Stimulated activated CD8-positive, alpha-beta memory T cell treated with anti-CD3 and anti-CD28 coated beads, Interleukin-12 subunit alpha, Interleukin-12 subunit beta, amount 100 ng/mL, for 24 hours (primary cell): ENCODE results near the gene BTBD2.

Experiments used
- DNase-seq: peaks from one replicate; pipeline ENCODE4 v3.0.0-alpha.2; 2020; ENCODE audit errors: extremely low read depth

BTBD2 gene

DNA sequence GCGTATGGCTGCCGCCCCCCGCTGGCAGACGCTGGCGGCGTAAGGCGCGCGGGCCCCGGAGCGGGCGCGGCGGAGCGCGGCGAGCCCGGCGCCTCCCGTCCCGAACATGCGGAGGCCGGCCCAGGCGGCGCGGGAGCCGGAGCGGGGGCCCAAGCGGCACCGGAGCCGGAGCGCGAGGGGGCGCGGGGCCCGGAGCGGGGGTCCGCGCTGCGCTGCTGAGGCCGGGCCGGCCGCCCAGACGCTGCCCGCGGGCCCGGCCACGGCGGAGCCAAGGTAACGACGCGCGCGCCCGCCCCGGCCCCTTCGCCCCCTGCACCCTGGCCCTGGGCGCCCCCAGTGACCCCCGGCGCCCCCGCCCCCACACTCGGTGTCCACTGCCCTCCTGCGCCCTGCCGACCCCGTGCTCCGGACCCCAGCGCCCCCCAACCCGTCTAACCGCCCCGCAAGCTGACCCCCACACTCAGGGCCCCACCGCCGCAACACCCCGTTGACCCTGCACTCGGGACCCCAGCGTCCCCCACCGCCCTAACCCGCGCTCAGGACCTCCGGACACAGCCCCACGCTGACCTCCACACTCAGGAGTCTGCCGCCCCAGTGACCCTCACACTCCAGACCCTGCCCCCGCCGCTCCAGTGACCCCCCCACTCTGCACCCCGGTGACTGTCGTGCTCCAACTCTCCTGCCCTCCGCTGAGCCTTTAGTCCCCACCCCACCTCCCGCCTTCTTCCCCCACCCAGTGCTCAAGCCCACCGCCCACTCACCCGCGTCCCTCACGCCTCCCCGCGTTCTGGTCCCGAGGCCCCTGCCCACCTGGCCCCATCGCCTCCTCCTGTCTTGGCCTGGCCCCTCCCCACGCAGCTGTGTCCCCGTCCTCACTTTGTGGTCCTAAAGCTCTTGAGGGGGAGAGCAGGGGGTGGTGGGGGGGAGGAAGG, 74.1 kb downstream of the BTBD2 start, which contains the start of gene CSNK1G2:
Gene CSNK1G2 (plus strand): TSS at position 27 of the 932 bp plus-strand sequence. CDS start 28,601 bp downstream, outside the sequence.
- no peak for DNase-seq

GRCh38 chr19:1938071-1938470, 77.4 kb downstream of the BTBD2 start:
- no peak for DNase-seq

GRCh38 chr19:1936916-1937610, 78.5 kb downstream of the BTBD2 start:
- DNase-seq: no peak

GRCh38 chr19:1936430-1936829, 79.1 kb downstream of the BTBD2 start:
- no peak for DNase-seq

- DNase-seq: no peak
Measured at GRCh38 chr19:1935484-1936208, 79.9 kb downstream of the BTBD2 start.
